IPS DF 6.9 (cell line): ENCODE data around the gene SEC14L1.

ENCODE experiments used
- DNase-seq: peaks from one replicate; pipeline ENCODE4 v3.0.0-alpha.2; 2013; ENCODE audit warnings: low read depth, low spot score
- H3K27ac ChIP-seq: one replicate; pipeline ENCODE4 v1.5.1; 2013; ENCODE audit warnings: low read length, control low read depth
- H3K27me3 ChIP-seq: 2 replicates; pipeline ENCODE4 v1.6.1; 2013; ENCODE audit warnings: mild to moderate bottlenecking, low read length; ENCODE audit not compliant: control insufficient read depth, insufficient read depth
- H3K36me3 ChIP-seq: 2 replicates; pipeline ENCODE4 v1.6.1; 2013; ENCODE audit warnings: low read length; ENCODE audit not compliant: control insufficient read depth, insufficient read depth
- H3K4me1 ChIP-seq: 2 replicates; pipeline ENCODE4 v1.6.1; 2013; ENCODE audit warnings: low read length; ENCODE audit not compliant: control insufficient read depth, insufficient read depth
- H3K4me3 ChIP-seq: 2 replicates; pipeline ENCODE4 v1.5.1; 2013; ENCODE audit warnings: mild to moderate bottlenecking, low read length
- H3K9me3 ChIP-seq: 2 replicates; pipeline ENCODE4 v1.6.1; 2013; ENCODE audit warnings: low read length, inconsistent platforms; ENCODE audit not compliant: control insufficient read depth, insufficient read depth
- WGBS: extraction: QIAGEN DNeasy Blood & Tissue Kit; methylation state at CpG from one replicate; pipeline ENCODE4 v1.1.7; 2013; ENCODE audit warnings: mixed read lengths, missing lambda C conversion rate; ENCODE audit not compliant: insufficient read length, insufficient coverage; 5-methylcytosine and 5-hydroxymethylcytosine counted together

The SEC14L1 gene

GRCh38 chr17:77212833-77213777 is 72.3 kb downstream of the SEC14L1 start:
- H3K36me3 ChIP-seq: peaks cover 25% of the 10 kb centered on the region; the same call in 1 of the 2 replicates
- no CpG with 5 or more reads among the region's 40 CpGs for WGBS
- H3K4me1 ChIP-seq: no peaks in the 10 kb centered on the region
- DNase-seq: no peak
- H3K27me3 ChIP-seq: no peaks in the 10 kb centered on the region
- no peak overlapping the region for H3K4me3 ChIP-seq
- H3K9me3 ChIP-seq: no peaks in the 10 kb centered on the region
- H3K27ac ChIP-seq: no peak overlapping the region

- no peaks in the 10 kb centered on the region for H3K27me3 ChIP-seq
- no peaks in the 10 kb centered on the region for H3K4me1 ChIP-seq
- H3K4me3 ChIP-seq: no peak overlapping the region
- peaks cover 25% of the 10 kb centered on the region; the same call in 1 of the 2 replicates for H3K36me3 ChIP-seq
- no peak overlapping the region for H3K27ac ChIP-seq
- no peak for DNase-seq
- H3K9me3 ChIP-seq: no peaks in the 10 kb centered on the region
- WGBS: no CpG with 5 or more reads among the region's 17 CpGs
Observed at GRCh38 chr17:77213778-77214132, 73.0 kb downstream of the SEC14L1 start.

- WGBS: no CpG with 5 or more reads among the region's 12 CpGs
- Histone ChIP-seq H3K36me3 (peaks cover 25% of the 10 kb centered on the region; the same call in 1 of the 2 replicates), H3K4me3 (no peak overlapping the region), H3K27me3 (no peaks in the 10 kb centered on the region), H3K27ac (no peak overlapping the region), H3K9me3 (no peaks in the 10 kb centered on the region), H3K4me1 (no peaks in the 10 kb centered on the region)
- DNase-seq: no peak
Observed at GRCh38 chr17:77214328-77214727, 73.6 kb downstream of the SEC14L1 start.

GRCh38 chr17:77214743-77215142 is 74.0 kb downstream of the SEC14L1 start:
- Histone ChIP-seq H3K9me3 (no peaks in the 10 kb centered on the region), H3K27ac (no peak overlapping the region), H3K4me3 (no peak overlapping the region), H3K4me1 (no peaks in the 10 kb centered on the region), H3K36me3 (peaks cover 25% of the 10 kb centered on the region; the same call in 1 of the 2 replicates), H3K27me3 (no peaks in the 10 kb centered on the region)
- WGBS: no CpG with 5 or more reads among the region's 11 CpGs
- DNase-seq: peak; percentile 33

- DNase-seq: no peak
- no peak overlapping the region for H3K27ac ChIP-seq
- no peaks in the 10 kb centered on the region for H3K4me1 ChIP-seq
- H3K27me3 ChIP-seq: no peaks in the 10 kb centered on the region
- H3K9me3 ChIP-seq: no peaks in the 10 kb centered on the region
- no peak overlapping the region for H3K4me3 ChIP-seq
- no CpG with 5 or more reads among the region's 16 CpGs for WGBS
- H3K36me3 ChIP-seq: peaks cover 22% of the 10 kb centered on the region; the same call in 1 of the 2 replicates
Observed at GRCh38 chr17:77215281-77215680, 74.5 kb downstream of the SEC14L1 start.

- peaks cover 21% of the 10 kb centered on the region; the same call in 1 of the 2 replicates for H3K36me3 ChIP-seq
- H3K27ac ChIP-seq: no peak overlapping the region
- H3K27me3 ChIP-seq: no peaks in the 10 kb centered on the region
- no CpG with 5 or more reads among the region's 5 CpGs for whole genome bisulfite sequencing
- no peak overlapping the region for H3K4me3 ChIP-seq
- no peaks in the 10 kb centered on the region for H3K9me3 ChIP-seq
- no peaks in the 10 kb centered on the region for H3K4me1 ChIP-seq
- DNase-seq: no peak
Observed at GRCh38 chr17:77216486-77216885, 75.7 kb downstream of the SEC14L1 start.

- Histone ChIP-seq H3K27ac (no peak overlapping the region), H3K4me1 (no peaks in the 10 kb centered on the region), H3K4me3 (no peak overlapping the region), H3K27me3 (no peaks in the 10 kb centered on the region), H3K9me3 (no peaks in the 10 kb centered on the region), H3K36me3 (peaks cover 17% of the 10 kb centered on the region; the same call in 1 of the 2 replicates)
- WGBS: no CpG with 5 or more reads among the region's 11 CpGs
- DNase-seq: no peak
Observed at GRCh38 chr17:77217123-77217522, 76.4 kb downstream of the SEC14L1 start.

GRCh38 chr17:77217566-77217965 is 76.8 kb downstream of the SEC14L1 start:
- WGBS: no CpG with 5 or more reads among the region's 11 CpGs

GRCh38 chr17:77218902-77219301 is 78.1 kb downstream of the SEC14L1 start:
- no CpG with 5 or more reads among the region's 10 CpGs for WGBS
- H3K27ac ChIP-seq: no peak overlapping the region
- H3K4me1 ChIP-seq: no peaks in the 10 kb centered on the region
- H3K9me3 ChIP-seq: no peaks in the 10 kb centered on the region
- H3K36me3 ChIP-seq: peaks cover 8% of the 10 kb centered on the region; the same call in 1 of the 2 replicates
- no peak for DNase-seq
- no peaks in the 10 kb centered on the region for H3K27me3 ChIP-seq
- no peak overlapping the region for H3K4me3 ChIP-seq

More at GRCh38 chr17:77217566-77217965, 76.8 kb downstream of the SEC14L1 start:
- Histone ChIP-seq H3K4me1 (no peaks in the 10 kb centered on the region), H3K36me3 (peaks cover 16% of the 10 kb centered on the region; the same call in 1 of the 2 replicates), H3K27me3 (no peaks in the 10 kb centered on the region), H3K9me3 (no peaks in the 10 kb centered on the region), H3K4me3 (no peak overlapping the region), H3K27ac (no peak overlapping the region)
- no peak for DNase-seq

- Histone ChIP-seq H3K27ac (no peak overlapping the region), H3K4me3 (no peak overlapping the region), H3K9me3 (no peaks in the 10 kb centered on the region), H3K36me3 (peaks cover 3% of the 10 kb centered on the region; the same call in 1 of the 2 replicates), H3K4me1 (no peaks in the 10 kb centered on the region), H3K27me3 (no peaks in the 10 kb centered on the region)
- DNase-seq: no peak
- WGBS: no CpG with 5 or more reads among the region's 7 CpGs
Observed at GRCh38 chr17:77222356-77222755, 81.6 kb downstream of the SEC14L1 start.
